SIG-M5 treated with dmso at 0.1 percent for 504 hours (cell line): ENCODE data around the gene SEC14L6.

Source experiments
- DNase-seq: peaks from one replicate; lab custom pipeline; 2025; ENCODE audit not compliant: unreplicated experiment; lab: John Stamatoyannopoulos, UW

Gene SEC14L6

DNA sequence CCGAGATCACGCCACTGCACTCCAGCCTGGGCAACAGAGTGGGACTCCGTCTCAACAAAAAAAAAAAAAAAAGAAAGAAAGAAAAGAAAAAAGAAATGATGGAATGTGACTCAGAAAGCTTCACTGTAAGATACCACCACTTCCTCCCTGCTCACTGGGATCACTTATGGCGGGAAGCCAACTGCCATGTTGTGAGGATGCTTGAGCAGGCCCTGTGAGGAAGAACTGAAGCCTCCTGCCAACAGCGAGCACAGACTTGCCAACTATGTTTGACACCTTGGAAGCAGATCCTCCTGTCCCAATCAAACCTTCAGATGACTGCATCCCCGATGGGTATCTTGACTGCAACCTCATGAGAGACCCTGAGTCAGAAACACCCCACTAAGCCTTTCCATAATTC lies 8.3 kb downstream of the SEC14L6 start:
- no peak for DNase-seq

DNA sequence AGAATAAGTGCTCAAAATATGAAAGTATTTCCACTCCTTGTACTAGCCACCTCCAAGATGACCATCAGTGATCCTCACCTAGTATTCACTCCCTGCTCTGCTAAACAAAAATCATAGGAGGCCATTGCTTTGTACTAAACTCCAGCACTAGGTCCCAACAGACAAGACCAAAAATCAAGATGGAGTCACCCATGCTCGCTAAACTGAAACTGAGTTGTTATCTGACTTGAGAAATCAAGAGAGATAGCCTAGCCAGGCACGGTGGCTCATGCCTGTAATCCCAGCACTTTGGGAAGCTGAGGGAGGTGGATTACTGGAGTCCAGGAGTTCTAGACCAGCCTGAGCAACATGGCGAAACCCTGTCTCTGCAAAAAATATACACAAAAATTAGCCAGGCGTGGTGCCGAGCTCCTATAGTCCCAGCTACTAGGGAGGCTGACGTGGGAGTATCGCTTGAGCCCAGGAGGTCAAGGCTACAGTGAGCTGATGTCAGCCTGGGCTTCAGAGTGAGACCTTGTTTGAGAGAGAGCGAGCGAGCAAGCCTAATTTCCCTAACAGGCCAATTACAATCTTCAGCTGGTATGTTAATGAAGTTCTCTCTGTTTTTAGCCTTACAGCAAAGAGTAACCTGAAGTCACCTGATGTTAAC lies 9.3 kb downstream of the SEC14L6 start:
- DNase-seq, result no peak

DNA sequence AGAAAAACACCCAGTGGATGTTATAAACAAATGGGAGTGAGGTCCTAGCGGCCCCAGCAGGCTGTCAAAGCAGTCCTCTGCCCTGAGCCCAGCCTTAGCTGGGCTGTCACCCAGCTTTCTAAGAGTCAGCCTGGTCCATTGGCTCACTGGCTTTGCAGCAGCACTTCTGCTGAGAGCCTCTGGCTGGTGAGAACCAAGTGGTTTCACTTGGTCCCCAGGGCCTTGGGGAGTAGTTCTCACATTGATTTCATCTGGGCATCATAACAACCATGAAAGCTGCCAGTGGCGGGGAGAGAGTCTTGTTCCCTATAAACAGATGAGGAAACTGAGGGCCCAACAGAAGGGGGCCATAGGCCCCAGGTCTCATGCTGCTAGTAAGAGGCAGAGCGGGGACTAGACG lies 11.4 kb downstream of the SEC14L6 start:
- DNase-seq, result no peak

DNA sequence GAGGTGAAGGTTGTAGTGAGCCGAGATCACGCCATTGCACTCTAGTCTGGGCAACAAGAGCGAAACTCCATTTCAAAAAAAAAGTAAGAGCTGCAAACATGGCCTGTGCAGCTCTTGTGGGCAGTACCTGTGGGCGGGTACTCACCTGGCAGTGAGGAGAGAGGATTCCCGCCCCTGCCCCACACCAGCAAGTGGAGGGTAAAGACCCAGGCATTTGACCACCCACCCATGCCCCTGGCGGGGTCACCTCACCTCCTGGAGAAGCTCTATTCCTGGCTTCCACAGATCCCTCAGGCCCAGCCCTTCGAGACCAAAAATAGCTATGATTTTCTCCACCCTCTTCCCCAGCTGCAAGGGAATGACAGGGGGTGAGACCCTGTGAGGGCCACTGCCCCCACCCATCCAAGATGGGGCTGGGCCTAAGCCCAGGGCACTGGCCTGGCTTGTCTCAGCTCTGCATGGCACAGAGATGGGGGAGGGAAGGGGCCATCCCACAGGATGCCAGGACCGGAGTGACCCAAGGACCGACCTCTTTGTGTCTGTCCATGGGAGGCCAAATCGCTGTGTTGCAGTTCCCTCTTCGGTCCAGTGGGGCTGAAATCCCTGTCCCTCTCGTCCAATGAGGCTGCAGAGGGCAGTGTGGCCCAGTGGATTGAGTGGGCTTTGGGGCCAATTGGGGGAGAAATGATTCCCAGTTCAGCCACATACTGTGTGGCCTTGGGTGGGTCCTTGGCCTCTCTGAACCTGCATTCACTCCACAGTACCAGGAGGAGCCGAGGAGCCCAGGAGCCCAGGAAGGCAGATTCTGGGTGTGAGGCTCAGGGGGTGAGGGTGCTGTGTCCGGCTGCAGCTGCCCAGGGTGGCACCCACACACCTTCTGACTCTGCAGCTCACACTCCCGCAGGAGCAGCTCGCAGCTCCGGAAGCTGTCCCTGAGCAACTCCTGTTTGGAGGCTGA lies 14.6 kb downstream of the SEC14L6 start:
- DNase-seq, result no peak

DNA sequence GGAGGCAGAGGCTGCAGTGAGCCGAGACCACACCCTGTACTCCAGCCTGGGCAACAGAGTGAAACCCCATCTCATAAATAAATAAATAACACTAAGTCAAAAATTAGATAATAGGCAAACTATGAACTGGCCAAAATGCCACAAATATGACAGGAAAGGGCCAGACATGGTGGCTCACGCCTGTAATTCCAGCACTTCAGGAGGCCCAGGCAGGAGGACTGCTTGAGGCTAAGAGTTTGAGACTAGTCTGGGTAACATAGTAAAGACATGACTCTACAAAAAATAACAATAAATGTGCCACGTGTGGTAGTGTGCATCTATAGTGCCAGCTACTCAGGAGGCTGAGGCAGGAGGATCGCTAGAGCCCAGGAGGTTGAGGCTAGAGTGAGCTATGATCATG lies 19.9 kb downstream of the SEC14L6 start:
- no peak for DNase-seq

DNA sequence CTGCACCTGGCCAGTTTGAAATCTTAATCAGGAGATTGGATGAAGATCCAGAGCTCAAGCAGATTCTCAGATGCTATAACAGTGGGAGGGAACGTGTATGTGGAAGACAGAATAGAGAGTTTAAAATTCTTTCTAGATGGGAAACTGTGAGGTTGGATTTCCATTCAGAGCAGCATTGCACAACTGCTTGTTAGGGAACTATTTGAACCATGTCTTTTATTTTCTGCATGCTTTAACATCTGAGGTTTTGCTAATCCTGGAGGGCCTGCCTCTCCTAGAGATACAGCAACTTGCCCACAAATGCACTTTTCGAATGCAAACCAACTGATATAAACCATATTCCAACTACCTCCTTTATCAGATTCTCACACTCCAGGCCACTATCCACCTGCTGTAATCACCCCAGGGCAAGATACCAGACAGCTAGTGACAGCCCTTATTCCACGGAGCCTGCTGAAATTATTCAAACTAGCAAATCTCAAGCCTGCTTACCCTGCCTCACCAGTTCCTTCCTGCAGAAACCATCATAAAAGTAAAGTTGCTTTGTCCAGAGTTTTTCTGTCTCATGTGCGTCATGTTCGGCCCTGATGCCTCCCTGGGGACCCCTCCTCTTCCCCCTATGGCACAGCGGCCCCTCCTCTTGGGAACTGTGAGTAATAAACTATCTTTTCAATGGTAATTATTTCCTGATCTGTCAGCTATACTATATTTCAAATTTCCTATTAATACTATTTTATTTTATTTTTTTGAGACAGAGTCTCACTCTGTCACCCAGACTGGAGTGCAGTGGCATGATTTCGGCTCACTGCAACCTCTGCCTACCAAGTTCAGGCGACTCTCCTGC lies 22.7 kb downstream of the SEC14L6 start:
- no peak for DNase-seq

DNA sequence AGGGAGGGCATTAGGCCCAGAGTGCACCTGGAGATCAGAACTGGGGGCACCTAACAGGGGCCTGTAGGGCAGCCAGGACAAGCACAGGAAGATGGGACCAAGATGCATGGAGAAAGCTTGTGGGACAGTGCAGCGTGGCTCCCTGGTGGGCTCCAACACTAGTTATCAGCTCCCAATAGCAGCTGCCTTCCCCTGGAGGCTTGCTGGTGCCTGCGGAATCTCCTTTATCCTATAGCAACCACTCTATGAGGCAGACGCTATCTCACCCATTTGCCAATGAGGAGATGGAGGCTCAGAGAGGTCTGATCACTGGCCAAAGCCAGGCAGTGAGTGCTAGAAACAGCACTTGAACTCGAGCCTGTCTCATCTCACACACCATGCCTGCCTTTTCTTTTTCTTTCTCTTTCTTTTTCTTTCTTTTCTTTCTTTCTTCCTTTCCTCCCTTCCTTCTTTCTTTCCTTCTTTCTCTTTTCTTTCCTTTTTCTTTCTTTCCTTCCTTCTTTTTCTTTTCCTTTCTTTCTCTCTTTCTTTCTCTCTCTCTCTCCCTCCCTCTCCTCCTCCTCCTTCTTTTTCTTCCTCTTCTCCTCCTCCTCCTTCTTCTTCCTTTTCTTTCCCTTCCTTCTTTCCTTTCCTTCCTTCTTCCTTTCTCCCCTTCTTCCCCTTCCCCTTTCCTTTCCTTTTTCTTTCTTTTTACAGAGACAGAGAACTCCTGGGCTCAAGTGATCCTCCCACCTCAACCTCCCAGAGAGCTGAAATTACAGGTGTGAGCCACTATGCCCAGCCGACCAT lies 25.0 kb downstream of the SEC14L6 start:
- no peak for DNase-seq

DNA sequence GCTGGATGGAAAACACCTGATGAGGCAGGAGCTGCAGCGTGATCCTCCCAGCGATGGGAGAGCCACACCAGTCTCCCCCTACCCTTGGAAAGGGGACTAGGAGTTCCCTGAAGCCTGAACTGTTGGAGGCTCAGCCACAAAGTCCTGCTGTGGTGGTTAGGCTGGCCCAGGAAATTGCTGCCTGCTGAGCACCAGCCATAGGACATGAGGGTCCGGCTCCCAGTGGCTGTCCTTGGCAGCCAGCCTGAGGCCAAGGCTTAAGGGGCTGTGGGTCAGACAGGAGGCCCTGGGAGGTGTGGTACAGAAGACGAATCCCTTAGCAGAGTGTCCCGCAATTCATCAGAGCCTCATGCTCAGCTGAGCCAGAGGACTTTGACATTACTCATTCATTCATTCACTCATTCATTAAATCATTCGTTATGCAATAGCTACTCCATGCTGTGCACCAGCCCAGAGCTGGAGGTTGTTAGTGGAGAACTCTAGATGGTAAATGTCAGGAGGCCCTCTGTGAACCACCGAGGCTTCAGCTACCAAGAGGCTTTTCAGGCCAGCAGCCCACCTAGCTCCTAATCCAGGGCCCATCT lies 26.6 kb downstream of the SEC14L6 start:
- no peak for DNase-seq

DNA sequence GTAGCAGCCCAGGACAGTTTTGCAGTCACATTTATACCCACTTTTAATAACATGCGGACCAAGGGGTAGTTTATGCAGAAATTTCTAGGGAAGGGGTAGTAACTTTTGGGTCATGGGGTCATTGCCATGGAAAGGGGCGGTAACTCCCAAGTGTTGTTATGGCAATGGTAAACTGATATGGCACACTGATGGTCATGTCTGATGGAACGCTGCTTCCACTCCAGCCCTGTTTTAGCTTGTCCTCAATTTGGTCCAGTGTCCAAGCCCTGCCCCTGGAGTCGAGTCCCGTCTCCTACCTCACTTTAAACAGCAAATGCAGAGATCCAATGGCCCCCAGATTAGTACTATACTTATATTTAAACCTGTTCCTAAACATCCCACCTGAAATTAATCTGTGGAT lies 29.8 kb downstream of the SEC14L6 start:
- DNase-seq, result no peak

DNA sequence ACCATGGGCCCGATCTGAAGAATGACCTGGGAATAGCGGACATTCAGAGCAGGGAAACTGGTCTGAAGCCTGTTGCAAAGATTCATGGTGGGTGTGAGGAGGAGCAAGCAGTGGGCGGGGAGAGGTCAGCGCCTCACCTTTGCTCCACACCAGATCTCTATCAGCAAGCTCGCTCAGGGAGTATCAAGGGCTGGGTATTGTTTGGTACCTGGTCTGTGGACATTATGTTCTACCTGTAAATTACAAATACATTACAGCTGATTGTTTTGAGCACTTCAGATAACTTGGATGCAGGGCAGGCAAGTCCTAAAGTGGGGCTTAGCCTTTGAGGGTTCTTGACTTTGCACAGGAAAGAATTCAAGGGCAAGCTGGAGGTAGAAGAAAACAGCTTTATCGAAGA lies 30.3 kb downstream of the SEC14L6 start:
- no peak for DNase-seq

DNA sequence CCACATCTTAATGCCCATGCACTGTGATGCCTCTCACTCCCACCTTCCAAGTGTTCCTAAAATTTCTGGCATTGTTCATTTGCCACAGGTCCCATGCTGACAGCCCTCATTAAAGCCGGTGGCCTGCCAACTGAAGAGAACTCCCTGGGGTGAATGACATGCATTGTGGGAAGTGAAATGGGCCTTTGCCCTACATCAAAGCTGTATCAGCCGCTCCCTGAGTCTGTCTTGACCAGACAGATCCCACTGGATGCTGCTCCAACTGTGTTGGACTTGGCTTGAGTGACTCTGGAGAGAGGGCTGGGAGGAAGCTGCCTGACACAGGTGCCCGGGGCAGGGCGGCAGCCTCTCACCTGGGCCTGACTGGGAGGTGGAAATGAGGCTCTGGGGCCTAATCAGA lies 32.3 kb downstream of the SEC14L6 start:
- no peak for DNase-seq

DNA sequence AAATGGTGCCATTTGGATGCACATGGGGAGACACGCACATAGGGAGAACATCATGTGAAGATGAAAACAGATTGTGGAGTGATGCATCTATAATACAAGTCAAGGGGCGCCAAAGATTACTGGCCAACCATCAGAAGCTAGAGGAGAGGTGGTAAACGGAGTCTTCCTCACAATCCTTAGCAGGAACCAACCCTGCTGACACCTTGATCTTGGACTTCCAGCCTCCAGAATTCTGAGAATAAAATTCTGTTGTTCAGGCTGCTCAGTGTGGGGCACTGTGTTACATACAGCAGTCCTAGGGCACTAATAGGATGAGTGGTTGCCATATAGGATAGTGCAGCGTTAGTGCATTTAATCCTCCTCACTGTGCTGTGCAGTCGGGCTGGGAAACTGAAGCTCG lies 33.1 kb downstream of the SEC14L6 start:
- no peak for DNase-seq

DNA sequence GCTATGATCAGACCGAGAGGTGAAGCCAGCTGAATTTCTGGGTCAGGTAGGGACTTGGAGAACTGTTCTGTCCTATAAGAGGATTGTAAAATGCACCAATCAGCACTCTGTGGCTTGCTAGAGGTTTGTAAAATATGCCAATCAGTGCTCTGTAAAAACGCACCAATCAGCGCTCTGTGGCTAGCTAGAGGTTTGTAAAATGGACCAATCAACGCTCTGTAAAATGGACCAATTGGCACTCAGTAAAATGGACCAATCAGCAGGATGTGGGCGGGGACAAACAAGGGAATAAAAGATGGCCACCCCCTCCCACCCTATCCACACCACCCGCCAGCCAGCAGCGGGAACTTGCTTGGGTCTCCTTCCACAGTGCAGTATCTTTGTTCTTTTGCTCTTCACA lies 34.6 kb downstream of the SEC14L6 start:
- no peak for DNase-seq

DNA sequence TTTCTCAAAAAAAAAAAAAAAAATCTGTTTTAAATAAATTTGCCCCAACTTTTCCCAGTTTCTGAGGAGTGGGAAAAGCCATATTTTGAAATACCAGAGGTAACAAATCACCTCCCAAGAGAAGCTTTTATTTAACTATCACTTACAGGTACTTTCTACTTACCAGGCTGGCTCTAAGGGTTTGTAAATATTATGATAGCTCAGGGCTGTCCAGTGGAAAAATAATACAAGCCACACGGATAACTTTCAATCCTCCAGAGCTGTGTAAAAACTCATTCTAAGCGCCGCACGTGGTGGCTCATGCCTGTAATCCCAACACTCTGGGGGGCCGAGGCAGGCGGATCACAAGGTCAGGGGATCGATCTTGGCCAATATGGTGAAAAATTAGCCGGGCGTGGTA lies 35.4 kb downstream of the SEC14L6 start:
- DNase-seq, result no peak

DNA sequence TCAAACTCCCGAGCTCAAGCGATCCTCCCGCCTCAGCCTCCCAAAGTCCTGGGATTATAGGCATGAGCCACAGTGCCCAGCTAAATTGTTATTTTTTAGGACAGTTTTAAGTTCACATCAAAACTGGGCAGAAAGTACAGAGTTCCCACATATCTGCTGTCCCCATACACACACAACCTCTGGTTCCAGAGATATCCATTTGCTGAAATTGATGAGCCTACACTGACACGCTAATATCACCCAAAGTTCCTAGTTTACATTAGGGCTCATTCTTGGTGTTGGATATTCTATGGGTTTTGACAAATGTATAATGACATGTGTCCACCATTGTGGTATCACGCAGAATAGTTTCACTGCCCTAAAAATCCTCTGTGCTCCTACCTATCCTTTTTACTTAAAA lies 38.3 kb downstream of the SEC14L6 start:
- no peak for DNase-seq

DNA sequence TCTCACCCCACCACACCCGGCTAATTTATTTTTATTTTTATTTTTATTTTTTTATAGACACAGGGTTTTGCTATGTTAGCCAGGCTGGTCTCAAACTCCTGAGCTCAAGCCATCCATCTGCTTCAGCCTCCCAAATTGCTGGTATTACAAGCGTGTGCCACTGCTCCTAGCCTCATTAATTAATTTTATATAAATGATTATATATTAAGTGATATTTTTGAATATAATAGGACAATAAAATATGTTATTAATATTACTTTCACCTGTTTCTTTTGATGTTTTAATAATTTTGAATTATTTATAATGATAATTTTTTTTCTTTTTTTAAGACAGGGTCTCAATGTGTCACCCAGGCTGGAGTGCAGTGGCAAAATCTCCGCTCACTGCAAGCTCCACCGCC lies 38.9 kb downstream of the SEC14L6 start:
- no peak for DNase-seq

DNA sequence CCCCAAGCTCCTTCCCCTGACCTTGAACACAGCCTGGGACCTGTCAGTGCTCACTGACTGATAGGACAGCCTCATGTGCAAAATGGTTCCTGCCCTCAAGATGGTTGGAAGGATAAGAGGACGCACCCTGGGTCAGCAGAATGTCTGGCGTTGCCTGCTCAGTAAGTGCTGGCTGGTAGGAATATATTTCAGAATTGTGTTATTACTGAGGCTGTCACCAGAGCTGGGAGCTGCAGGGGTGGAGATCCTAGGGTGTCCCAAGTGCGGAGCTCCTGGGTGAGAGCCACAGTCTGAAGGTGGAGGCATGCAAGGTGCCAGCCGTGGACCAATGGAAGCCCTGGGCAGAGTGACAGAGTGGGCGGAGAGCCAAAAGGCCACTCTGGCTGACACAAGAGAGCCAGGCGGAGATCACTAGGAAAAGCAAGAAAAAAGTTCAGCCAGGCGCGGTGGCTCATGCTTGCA lies 40.0 kb downstream of the SEC14L6 start:
- no peak for DNase-seq

DNA sequence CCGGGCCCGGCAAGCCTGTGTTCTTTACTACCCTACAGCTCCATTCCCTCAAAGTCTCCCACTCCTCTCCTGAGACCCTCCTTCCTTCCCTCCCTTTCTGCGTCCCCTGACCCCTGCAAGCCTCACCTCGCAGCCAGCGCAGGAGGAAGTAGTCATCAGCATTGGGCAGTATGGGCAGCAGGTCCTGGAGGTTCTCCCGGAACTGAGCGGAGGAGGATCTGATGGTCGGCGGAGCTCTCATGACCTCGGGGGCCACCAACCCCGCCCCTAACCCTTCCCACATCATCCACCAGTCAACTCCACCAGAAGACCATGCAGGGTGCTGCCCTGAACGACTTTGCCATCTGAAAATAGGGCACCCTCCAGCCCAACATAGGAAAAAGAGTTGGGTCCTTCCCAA lies 43.0 kb downstream of the SEC14L6 start:
- no peak for DNase-seq

DNA sequence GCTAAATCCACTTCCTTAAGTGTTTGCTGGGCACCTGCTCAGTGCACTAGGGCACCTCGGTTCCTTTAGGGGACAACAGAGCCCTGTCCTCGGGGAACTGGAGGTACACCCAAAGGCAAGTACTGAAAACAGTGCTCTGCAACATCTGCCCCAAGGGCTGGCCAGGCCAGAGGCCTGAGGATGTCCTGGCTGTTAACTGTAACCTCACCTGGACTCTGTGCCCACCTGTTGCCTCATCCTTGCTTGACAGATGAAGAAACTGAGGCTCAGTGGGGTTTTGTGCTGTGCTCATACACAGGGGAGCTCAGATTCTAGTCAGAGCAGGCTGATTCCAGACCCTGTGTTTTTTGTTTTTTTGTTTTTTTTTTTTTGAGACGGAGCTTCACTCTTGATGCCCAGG lies 43.6 kb downstream of the SEC14L6 start:
- DNase-seq, result no peak

DNA sequence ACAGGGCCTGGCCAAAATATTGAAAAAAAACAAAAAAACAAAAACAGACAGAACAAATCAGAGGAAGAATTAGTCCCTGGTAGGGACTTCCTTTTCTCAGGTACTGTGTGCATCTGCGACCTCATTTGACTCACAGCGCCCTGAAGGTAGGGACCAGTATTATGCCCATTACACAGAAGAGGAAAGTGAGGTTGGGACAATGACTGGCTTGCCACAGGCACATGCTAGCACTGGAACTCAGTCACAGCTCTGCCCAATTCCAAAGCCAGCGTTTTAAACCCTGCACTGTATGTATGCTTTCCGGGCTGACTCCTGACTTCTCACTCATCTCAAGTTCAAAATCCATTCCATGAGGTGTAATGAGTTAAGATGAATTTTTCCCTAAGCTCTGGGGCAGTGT lies 44.4 kb downstream of the SEC14L6 start:
- DNase-seq, result no peak
